ENCODE measurements around the gene ZC2HC1C. TPM values are rescaled to one million over a fixed set of nuclear protein-coding genes. Genes with fewer than 3 reads are reported as not detected.

Gene ZC2HC1C
- polyA plus RNA-seq, 1 donor (not counting 4 experiments of a cell fraction or from before 2014, with no cell fraction given), result 0.68 TPM

GRCh38 chr14:75025876-75026275 is 43.6 kb upstream of the ZC2HC1C start:
- H3K9me3 ChIP-seq (ENCODE audit: control insufficient read depth, low read depth, low read length), result no peaks in the 10 kb centered on the region
- H3K36me3 ChIP-seq (ENCODE audit: control insufficient read depth in 2 of 2, extremely low read depth in 1 of 2, insufficient read depth in 2 of 2, low read length in 2 of 2), result peaks cover 12 to 16% of the 10 kb centered on the region in 2 experiments
- H3K4me2 ChIP-seq (ENCODE audit: control insufficient read depth, extremely low read depth, insufficient read depth, low read depth, low read length), result no peak overlapping the region
- H2AFZ ChIP-seq (ENCODE audit: control insufficient read depth, low read length), result no peak overlapping the region
- H3K9me1 ChIP-seq (ENCODE audit: control insufficient read depth, extremely low read depth, insufficient read depth, low read length), result no peaks in the 10 kb centered on the region
- dilution Hi-C loops (cut with MboI; ENCODE audit: extremely low pct_ligation_motif_present, low sequenced_read_pairs), result no loop called here
- no peaks in the 10 kb centered on the region for H3K79me2 ChIP-seq (ENCODE audit: control insufficient read depth, insufficient read depth, low read length)
- H3K27me3 ChIP-seq (ENCODE audit: control insufficient read depth, extremely low read depth, insufficient read depth, low read length), result no peaks in the 10 kb centered on the region
- FAIRE-seq, result no peak
- H4K20me1 ChIP-seq (ENCODE audit: control insufficient read depth, extremely low read depth, insufficient read depth, low read length), result no peaks in the 10 kb centered on the region
- no peak overlapping the region for H3K27ac ChIP-seq (ENCODE audit: control insufficient read depth, insufficient read depth, low read length)
- no peak for DNase-seq (ENCODE audit: low read depth, low spot score)
- no peak for TF ChIP-seq CTCF (optimal IDR thresholded peaks at IDR 0.05 in 1 of 3, IDR thresholded peaks at IDR 0.05 in 1 of 3, conservative IDR thresholded peaks at IDR 0.05 in 1 of 3; ENCODE audit: extremely low read depth in 1 of 3, insufficient read depth in 2 of 3, low read length in 3 of 3)
- TF ChIP-seq EZH2 (IDR thresholded peaks at IDR 0.05; ENCODE audit: low read length), result no peak
- H3K4me1 ChIP-seq (ENCODE audit: control insufficient read depth, extremely low read depth, insufficient read depth, low read length), result no peaks in the 10 kb centered on the region
- no peak overlapping the region for H3K9ac ChIP-seq (ENCODE audit: control insufficient read depth, extremely low read depth, insufficient read depth, low read length)
- H3K4me3 ChIP-seq (ENCODE audit: control insufficient read depth in 2 of 3, extremely low read depth in 1 of 3, insufficient read depth in 2 of 3, low read depth in 1 of 3, low read length in 3 of 3), result no peak overlapping the region

GRCh38 chr14:75030147-75030546 is 39.3 kb upstream of the ZC2HC1C start:
- no peaks in the 10 kb centered on the region for H3K9me1 ChIP-seq (ENCODE audit: control insufficient read depth, extremely low read depth, insufficient read depth, low read length)
- H3K36me3 ChIP-seq (ENCODE audit: control insufficient read depth in 2 of 2, extremely low read depth in 1 of 2, insufficient read depth in 2 of 2, low read length in 2 of 2), result peaks cover 10 to 24% of the 10 kb centered on the region in 2 experiments
- H3K9me3 ChIP-seq (ENCODE audit: control insufficient read depth, low read depth, low read length), result no peaks in the 10 kb centered on the region
- H3K9ac ChIP-seq (ENCODE audit: control insufficient read depth, extremely low read depth, insufficient read depth, low read length), result no peak overlapping the region
- no peak overlapping the region for H2AFZ ChIP-seq (ENCODE audit: control insufficient read depth, low read length)
- no peaks in the 10 kb centered on the region for H3K27me3 ChIP-seq (ENCODE audit: control insufficient read depth, extremely low read depth, insufficient read depth, low read length)
- H4K20me1 ChIP-seq (ENCODE audit: control insufficient read depth, extremely low read depth, insufficient read depth, low read length), result no peaks in the 10 kb centered on the region
- no peak overlapping the region for H3K4me2 ChIP-seq (ENCODE audit: control insufficient read depth, extremely low read depth, insufficient read depth, low read depth, low read length)
- TF ChIP-seq EZH2 (IDR thresholded peaks at IDR 0.05; ENCODE audit: low read length) (no peak), CTCF (optimal IDR thresholded peaks at IDR 0.05 in 1 of 3, IDR thresholded peaks at IDR 0.05 in 1 of 3, conservative IDR thresholded peaks at IDR 0.05 in 1 of 3; ENCODE audit: extremely low read depth in 1 of 3, insufficient read depth in 2 of 3, low read length in 3 of 3) (no peak)
- DNase-seq (ENCODE audit: low read depth, low spot score) (no peak), FAIRE-seq (no peak)
- H3K4me3 ChIP-seq (ENCODE audit: control insufficient read depth in 2 of 3, extremely low read depth in 1 of 3, insufficient read depth in 2 of 3, low read depth in 1 of 3, low read length in 3 of 3), result no peak overlapping the region
- no peak overlapping the region for H3K27ac ChIP-seq (ENCODE audit: control insufficient read depth, insufficient read depth, low read length)
- no peaks in the 10 kb centered on the region for H3K4me1 ChIP-seq (ENCODE audit: control insufficient read depth, extremely low read depth, insufficient read depth, low read length)
- no peaks in the 10 kb centered on the region for H3K79me2 ChIP-seq (ENCODE audit: control insufficient read depth, insufficient read depth, low read length)
- dilution Hi-C loops (cut with MboI; ENCODE audit: extremely low pct_ligation_motif_present, low sequenced_read_pairs), result no loop called here
